ENCODE data around the gene ANKZF1. TPM values are rescaled to one million over a fixed set of nuclear protein-coding genes. Genes with fewer than 3 reads are reported as not detected.
A peak's percentile ranks its signal among the peaks of the same experiment; 100 is the strongest.

ANKZF1 gene
- total and polyA plus RNA-seq, 8 donors, result 27.8 to 263 (median 49.7) TPM

GRCh38 chr2:219252570-219252899 lies 22.9 kb downstream of the ANKZF1 start:
- no peak for DNase-seq
- Histone ChIP-seq H3K9me3 (no peaks in the 10 kb centered on the region), H3K27ac (peak overlapping the region; percentile 88 to 98 (median 94)), H3K27me3 (no peaks in the 10 kb centered on the region), H3K36me3 (peaks cover 14 to 32% (median 26%) of the 10 kb centered on the region in 4 donors), H3K4me3 (peak overlapping the region; percentile 59 to 75 (median 72)), H3K4me1 (peaks cover 70 to 76% (median 72%) of the 10 kb centered on the region in 4 donors)
- TF ChIP-seq CTCF (IDR thresholded peaks at IDR 0.05) (no peak), POLR2A (IDR thresholded peaks at IDR 0.05) (no peak), EP300 (IDR thresholded peaks at IDR 0.05) (no peak), POLR2AphosphoS5 (IDR thresholded peaks at IDR 0.05) (no peak)
- intact Hi-C loops (cut with DNase I; ENCODE audit: low total_unique reads), result no loop called here
- WGBS, 5 donors, result 4 to 13% (median 9%) methylated on average over 9 of the region's 9 CpGs

GRCh38 chr2:219252900-219253752 lies 23.5 kb downstream of the ANKZF1 start, which contains the start of gene TUBA4B:
TSS of gene TUBA4B (plus strand) at chr2:219253243. CDS start at chr2:219253408, 165 bp downstream.
- Histone ChIP-seq H3K9me3 (no peaks in the 10 kb centered on the region), H3K4me1 (peaks cover 64 to 70% (median 67%) of the 10 kb centered on the region in 4 donors), H3K36me3 (peaks cover 14 to 26% (median 21%) of the 10 kb centered on the region in 4 donors), H3K4me3 (peak within 1 kb of the TSS; percentile 59 to 75 (median 72)), H3K27ac (peak within 1 kb of the TSS; percentile 88 to 98 (median 94)), H3K27me3 (peaks cover 0 to 3% (median 0%) of the 10 kb centered on the region in 3 donors)
- peak; percentile 50 to 62 for DNase-seq
- peak in 1 of 3 donors; percentile 37 for TF ChIP-seq POLR2AphosphoS5 (IDR thresholded peaks at IDR 0.05)
- no peak for TF ChIP-seq CTCF (IDR thresholded peaks at IDR 0.05)
- no peak for TF ChIP-seq EP300 (IDR thresholded peaks at IDR 0.05)
- no peak for TF ChIP-seq POLR2A (IDR thresholded peaks at IDR 0.05)
- intact Hi-C loops (cut with DNase I; ENCODE audit: low total_unique reads), result no loop called here
- WGBS, 5 donors, result 1 to 3% (median 2%) methylated on average over 33 to 49 of the region's 49 CpGs

DNA sequence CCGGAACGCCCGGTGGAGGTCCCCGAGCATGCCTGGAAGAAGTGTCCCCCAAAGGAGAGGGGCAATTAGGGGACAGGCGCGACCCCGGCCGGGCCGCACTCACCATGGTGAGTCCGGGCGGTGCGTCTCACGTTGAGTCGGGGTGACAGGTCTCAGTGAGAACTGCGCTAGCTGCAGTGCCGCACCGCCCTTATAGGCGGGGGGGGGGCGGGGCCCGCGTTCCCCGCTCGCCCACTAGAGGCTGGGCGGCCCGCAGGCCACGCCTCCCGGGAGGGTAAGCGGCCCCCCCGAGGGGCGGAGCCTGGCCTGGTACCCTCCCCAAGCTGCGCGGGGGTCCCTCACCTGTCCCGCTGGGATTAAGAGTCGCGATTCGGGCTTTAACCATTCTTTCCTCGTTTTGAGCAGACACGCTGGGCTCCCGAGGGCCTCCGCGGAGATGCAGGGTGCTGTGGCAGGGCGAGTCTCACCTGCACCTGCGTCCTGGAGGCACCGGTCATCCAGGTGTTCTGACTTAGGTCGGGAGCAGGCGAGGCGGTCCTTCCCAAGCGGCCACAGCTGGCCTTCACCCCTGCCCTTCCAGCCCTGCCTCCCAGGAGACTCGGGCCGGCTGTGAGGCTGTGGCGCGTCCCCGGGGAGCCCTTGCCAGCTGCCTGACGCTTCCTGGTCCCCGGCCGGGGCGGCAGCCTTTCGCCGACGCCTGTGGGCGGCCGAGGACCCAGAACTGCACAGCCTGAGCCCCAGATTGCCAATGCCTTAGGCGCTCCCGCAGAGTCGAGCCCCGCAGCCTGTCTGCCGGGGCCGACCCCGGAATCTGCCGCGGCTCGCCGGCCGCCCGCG lies 24.4 kb downstream of the ANKZF1 start, which contains the start of gene TUBA4A:
TSS of gene TUBA4A (minus strand) at position 166 of the 837 bp plus-strand sequence. CDS start at position 106, 60 bp downstream.
- TF ChIP-seq POLR2AphosphoS5 (IDR thresholded peaks at IDR 0.05) (peak; percentile 91 to 99 (median 99)), EP300 (IDR thresholded peaks at IDR 0.05) (no peak), POLR2A (IDR thresholded peaks at IDR 0.05) (peak in 2 of 4 donors; percentile 80 to 93), CTCF (IDR thresholded peaks at IDR 0.05) (peak in 2 of 7 experiments; percentile 16 to 28)
- Histone ChIP-seq H3K4me1 (peaks cover 56 to 62% (median 58%) of the 10 kb centered on the region in 4 donors), H3K27ac (peak within 1 kb of the TSS; percentile 88 to 98 (median 94)), H3K4me3 (peak within 1 kb of the TSS; percentile 59 to 75 (median 72)), H3K36me3 (peaks cover 12 to 18% (median 16%) of the 10 kb centered on the region in 4 donors), H3K27me3 (peaks cover 0 to 8% (median 0%) of the 10 kb centered on the region in 3 donors), H3K9me3 (no peaks in the 10 kb centered on the region)
- intact Hi-C loops (cut with DNase I; ENCODE audit: low total_unique reads), result no loop called here
- DNase-seq, result peak; percentile 94
- 0 to 1% (median 1%) methylated on average over 11 to 76 of the region's 76 CpGs for WGBS, 5 donors
